ENCODE measurements around the gene DNLZ. TPM values are rescaled to one million over a fixed set of nuclear protein-coding genes. Genes with fewer than 3 reads are reported as not detected.

The DNLZ gene
- total and polyA plus RNA-seq, 2 of the 4 experiments (the other 2 are of a cell fraction): 2.0 to 11.4 TPM

DNA sequence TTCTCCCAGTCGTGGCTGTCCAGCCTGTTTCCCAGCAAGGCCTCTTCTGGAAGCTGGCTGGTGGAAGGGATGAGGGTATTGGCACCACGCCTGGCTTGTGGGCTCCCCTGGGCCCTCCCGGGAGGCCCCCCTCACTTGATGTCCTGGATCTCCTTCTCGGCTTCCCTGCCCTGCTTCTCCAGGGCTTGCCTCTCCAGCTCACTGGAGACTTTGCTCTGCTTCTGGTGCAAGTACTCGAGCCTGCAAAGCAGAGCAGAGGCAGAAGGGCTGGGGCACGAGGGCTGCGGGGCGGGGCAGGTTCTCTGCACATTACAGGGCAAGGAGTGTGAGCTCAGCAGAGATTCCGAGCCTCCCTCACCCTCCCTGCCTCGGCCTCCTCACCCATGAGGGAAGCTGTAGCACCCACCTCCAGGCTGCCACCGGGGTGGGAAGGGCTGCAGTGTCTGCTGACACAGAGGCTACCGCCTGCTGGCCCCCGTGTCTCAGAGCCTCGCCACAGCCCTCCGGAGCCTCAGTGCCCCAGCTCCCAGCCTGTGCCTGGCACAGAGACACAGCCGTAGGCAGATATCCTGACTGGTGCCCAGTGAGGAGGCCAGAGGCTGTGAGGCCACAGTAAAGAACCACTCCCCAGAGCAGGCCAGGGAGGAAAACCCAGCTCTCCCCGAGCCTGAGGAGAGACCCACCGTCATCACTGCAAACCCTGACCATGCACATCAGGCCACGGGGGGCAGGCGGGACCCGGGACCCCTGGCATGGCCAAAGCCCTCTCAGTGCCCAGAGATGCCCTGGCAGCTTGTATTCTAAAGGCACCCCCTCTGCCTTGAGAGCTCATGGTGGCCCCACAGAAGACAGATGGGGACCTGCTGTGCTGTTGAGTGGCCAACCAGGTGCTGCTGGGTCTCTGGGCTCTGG, 29.2 kb upstream of the DNLZ start (continued):
- TF ChIP-seq CEBPB (IDR thresholded peaks at IDR 0.05; ENCODE audit: low read depth, low read length): no peak

DNA sequence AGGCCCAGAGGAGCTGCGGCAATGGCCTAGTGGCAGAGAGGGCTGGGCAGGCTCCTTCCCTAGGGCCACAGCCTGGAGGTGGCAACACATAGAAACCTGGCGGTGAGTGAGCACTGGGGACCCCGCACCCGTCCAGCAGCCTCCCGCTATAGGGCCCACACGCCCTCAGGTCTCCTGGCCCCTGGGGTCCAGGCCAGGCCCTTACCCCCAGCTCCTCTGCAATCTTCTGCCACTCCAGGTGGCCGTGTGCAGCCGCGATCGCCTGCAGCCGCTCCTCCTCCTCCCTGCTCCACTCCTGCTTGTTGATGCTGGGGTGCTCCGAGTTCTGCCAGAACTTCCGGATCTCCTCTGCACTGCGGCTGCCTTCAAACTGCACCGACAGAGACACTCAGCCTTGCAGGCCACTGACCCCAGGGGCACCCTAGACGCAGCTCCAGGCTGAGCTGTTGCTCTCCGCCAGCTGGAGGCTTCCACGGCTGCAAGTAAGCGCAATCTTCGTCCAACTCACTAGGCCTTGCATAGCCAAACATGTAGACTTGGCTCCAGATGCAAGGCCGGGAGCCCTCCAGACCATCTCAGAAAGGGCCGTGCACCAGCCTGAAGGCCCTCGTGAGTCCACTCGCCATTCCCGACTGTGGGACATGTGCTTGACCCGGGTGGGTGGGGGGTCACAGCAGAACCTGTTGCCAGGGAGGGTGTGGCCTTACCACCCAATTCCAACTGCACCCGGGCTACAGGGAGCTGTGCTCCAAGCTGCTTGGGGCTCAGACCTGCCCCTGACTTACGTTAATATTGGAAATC, 28.4 kb upstream of the DNLZ start:
- Histone ChIP-seq H3K4me1 (ENCODE audit: control insufficient read depth, insufficient read depth, low read length) (no peaks in the 10 kb centered on the region), H3K56ac (ENCODE audit: extremely low read depth, insufficient read depth, low read length) (no peak overlapping the region), H3K4me3 (ENCODE audit: insufficient read depth, low read depth, low read length) (no peak overlapping the region), H3K4ac (ENCODE audit: low read depth, low read length) (no peak overlapping the region), H3K27me3 (ENCODE audit: control insufficient read depth, insufficient read depth, low read length) (no peaks in the 10 kb centered on the region), H4K91ac (ENCODE audit: insufficient read depth, low read depth, low read length) (no peak overlapping the region), H4K20me1 (ENCODE audit: insufficient read depth, low read length) (peaks cover 3% of the 10 kb centered on the region; the same call in 1 of the 2 replicates), H3K79me1 (ENCODE audit: low read depth in 1 of 2, low read length in 2 of 2) (peaks cover 11 to 14% of the 10 kb centered on the region in 2 experiments; a peak in 3 of 4 replicates), H3K18ac (ENCODE audit: low read depth, low read length) (no peak overlapping the region), H3K9ac (ENCODE audit: low read depth, low read length) (no peak overlapping the region), H3K9me3 (ENCODE audit: control insufficient read depth, insufficient read depth, low read length) (no peaks in the 10 kb centered on the region), H2AK9ac (replicated peaks; ENCODE audit: low read depth, low read length, poor library complexity) (no peak overlapping the region), H3K9me1 (ENCODE audit: insufficient read depth, low read length) (no peaks in the 10 kb centered on the region), H2BK120ac (ENCODE audit: low read depth, low read length) (no peak overlapping the region), H3K36me3 (ENCODE audit: control insufficient read depth, insufficient read depth, low read length) (peaks cover 78% of the 10 kb centered on the region), H2AFZ (replicated peaks; ENCODE audit: low read length, poor library complexity) (peak overlapping the region; percentile 14), H3K23ac (ENCODE audit: low read depth, low read length) (no peak overlapping the region), H2AK5ac (ENCODE audit: low read depth, low read length) (no peak overlapping the region), H4K8ac (ENCODE audit: low read depth in 2 of 2, low read length in 2 of 2) (no peak overlapping the region), H3K4me2 (ENCODE audit: low read depth, low read length) (no peak overlapping the region), H4K5ac (ENCODE audit: low read depth, low read length) (no peak overlapping the region), H2BK20ac (ENCODE audit: low read depth, low read length) (no peak overlapping the region), H2BK5ac (ENCODE audit: low read depth, low read length, poor library complexity, severe bottlenecking) (no peak overlapping the region), H3K27ac (ENCODE audit: insufficient read depth, low read length) (no peak overlapping the region), H2BK15ac (ENCODE audit: low read depth, low read length) (no peak overlapping the region), H3K14ac (replicated peaks; ENCODE audit: low read depth, low read length) (no peak overlapping the region)
- CTCF ChIA-PET: no interaction called here
- in situ Hi-C loops (cut with MboI; ENCODE audit: low sequenced_read_pairs) (no loop called here), intact Hi-C loops (cut with micrococcal nuclease) (no loop called here), dilution Hi-C loops (cut with HindIII; ENCODE audit: low sequenced_read_pairs, unreplicated experiment) (no loop called here)
- POLR2A ChIA-PET (ENCODE audit: unreplicated experiment): no interaction called here
- no TSS peak for BruUV-seq (replicated peaks)
- TF ChIP-seq POLR2A (IDR thresholded peaks at IDR 0.05; ENCODE audit: low read depth, low read length): no peak
- no peak for TF ChIP-seq CHD1 (IDR thresholded peaks at IDR 0.05; ENCODE audit: low read depth, low read length)
- TF ChIP-seq, protein P1, sequence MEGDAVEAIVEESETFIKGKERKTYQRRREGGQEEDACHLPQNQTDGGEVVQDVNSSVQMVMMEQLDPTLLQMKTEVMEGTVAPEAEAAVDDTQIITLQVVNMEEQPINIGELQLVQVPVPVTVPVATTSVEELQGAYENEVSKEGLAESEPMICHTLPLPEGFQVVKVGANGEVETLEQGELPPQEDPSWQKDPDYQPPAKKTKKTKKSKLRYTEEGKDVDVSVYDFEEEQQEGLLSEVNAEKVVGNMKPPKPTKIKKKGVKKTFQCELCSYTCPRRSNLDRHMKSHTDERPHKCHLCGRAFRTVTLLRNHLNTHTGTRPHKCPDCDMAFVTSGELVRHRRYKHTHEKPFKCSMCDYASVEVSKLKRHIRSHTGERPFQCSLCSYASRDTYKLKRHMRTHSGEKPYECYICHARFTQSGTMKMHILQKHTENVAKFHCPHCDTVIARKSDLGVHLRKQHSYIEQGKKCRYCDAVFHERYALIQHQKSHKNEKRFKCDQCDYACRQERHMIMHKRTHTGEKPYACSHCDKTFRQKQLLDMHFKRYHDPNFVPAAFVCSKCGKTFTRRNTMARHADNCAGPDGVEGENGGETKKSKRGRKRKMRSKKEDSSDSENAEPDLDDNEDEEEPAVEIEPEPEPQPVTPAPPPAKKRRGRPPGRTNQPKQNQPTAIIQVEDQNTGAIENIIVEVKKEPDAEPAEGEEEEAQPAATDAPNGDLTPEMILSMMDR (conservative IDR thresholded peaks at IDR 0.05; ENCODE audit: low read depth, low read length): no peak
- TF ChIP-seq NFE2L2 (IDR thresholded peaks at IDR 0.05; ENCODE audit: low read depth, low read length): no peak
- no peak for TF ChIP-seq RCOR1 (IDR thresholded peaks at IDR 0.05; ENCODE audit: insufficient replicate concordance, low read length)
- TF ChIP-seq MAZ (IDR thresholded peaks at IDR 0.05; ENCODE audit: borderline replicate concordance, low read depth, low read length): no peak
- TF ChIP-seq FOS (IDR thresholded peaks at IDR 0.05; ENCODE audit: low read depth, low read length): no peak
- TF ChIP-seq SMC3 (IDR thresholded peaks at IDR 0.05; ENCODE audit: low read depth, low read length): no peak
- TF ChIP-seq MXI1 (IDR thresholded peaks at IDR 0.05; ENCODE audit: borderline replicate concordance, low read depth, low read length): no peak
- no peak for TF ChIP-seq RFX5 (IDR thresholded peaks at IDR 0.05; ENCODE audit: low read depth, low read length)
- TF ChIP-seq MAFK (IDR thresholded peaks at IDR 0.05; ENCODE audit: low read depth, low read length): no peak
- 92% methylated on average over 13 of the region's 28 CpGs; no CpG with 5 or more reads in 1 of the 2 experiments for WGBS, 2 experiments (ENCODE audit: extremely low coverage in 2 of 2, insufficient read length in 1 of 2)
- no peak for DNase-seq
- no peak for ATAC-seq (ENCODE audit: low read depth)
